Measurements from ENCODE around the gene UNC5A.

Gene UNC5A

DNA sequence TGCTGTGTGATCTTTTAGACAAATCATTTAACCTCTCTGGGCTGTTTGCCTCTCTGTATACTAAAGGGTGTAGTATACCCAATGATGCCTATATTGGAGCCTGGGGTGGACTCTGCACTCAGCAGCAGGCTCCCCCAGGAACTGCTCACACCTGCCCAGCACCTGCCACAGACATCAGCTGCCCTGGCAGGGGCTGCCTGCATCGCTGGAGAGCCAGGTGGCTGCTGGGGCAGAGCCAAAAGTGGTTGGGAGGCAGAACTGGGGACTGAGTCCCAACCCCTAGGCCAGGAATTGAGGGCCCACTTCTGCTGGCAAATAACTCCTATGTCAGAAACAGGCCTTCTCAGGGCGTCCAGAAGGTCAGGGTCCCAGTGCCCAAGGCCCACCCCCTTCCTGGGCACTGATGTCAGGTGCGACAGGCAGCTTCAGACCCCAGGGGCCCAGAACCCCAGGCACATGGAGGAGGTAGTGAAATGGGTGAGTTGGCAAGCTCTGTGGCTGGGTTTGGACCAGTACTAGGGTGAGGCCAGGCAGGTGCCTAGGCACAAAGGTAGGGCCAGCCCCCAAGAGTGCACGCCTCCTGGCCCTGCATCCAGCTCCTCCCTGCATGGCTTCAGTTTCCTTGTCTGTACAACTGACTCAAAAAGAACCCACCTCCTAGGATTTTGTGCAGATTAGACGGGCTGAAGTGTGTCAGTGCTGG, 5.8 kb downstream of the UNC5A start:
- no peaks in the 10 kb centered on the region for H3K36me3 ChIP-seq (ENCODE audit: control insufficient read depth in 2 of 2, insufficient read depth in 1 of 2, low read length in 2 of 2)
- H3K4me3 ChIP-seq (ENCODE audit: low read depth, low read length) = no peak overlapping the region
- TF ChIP-seq, protein P1, sequence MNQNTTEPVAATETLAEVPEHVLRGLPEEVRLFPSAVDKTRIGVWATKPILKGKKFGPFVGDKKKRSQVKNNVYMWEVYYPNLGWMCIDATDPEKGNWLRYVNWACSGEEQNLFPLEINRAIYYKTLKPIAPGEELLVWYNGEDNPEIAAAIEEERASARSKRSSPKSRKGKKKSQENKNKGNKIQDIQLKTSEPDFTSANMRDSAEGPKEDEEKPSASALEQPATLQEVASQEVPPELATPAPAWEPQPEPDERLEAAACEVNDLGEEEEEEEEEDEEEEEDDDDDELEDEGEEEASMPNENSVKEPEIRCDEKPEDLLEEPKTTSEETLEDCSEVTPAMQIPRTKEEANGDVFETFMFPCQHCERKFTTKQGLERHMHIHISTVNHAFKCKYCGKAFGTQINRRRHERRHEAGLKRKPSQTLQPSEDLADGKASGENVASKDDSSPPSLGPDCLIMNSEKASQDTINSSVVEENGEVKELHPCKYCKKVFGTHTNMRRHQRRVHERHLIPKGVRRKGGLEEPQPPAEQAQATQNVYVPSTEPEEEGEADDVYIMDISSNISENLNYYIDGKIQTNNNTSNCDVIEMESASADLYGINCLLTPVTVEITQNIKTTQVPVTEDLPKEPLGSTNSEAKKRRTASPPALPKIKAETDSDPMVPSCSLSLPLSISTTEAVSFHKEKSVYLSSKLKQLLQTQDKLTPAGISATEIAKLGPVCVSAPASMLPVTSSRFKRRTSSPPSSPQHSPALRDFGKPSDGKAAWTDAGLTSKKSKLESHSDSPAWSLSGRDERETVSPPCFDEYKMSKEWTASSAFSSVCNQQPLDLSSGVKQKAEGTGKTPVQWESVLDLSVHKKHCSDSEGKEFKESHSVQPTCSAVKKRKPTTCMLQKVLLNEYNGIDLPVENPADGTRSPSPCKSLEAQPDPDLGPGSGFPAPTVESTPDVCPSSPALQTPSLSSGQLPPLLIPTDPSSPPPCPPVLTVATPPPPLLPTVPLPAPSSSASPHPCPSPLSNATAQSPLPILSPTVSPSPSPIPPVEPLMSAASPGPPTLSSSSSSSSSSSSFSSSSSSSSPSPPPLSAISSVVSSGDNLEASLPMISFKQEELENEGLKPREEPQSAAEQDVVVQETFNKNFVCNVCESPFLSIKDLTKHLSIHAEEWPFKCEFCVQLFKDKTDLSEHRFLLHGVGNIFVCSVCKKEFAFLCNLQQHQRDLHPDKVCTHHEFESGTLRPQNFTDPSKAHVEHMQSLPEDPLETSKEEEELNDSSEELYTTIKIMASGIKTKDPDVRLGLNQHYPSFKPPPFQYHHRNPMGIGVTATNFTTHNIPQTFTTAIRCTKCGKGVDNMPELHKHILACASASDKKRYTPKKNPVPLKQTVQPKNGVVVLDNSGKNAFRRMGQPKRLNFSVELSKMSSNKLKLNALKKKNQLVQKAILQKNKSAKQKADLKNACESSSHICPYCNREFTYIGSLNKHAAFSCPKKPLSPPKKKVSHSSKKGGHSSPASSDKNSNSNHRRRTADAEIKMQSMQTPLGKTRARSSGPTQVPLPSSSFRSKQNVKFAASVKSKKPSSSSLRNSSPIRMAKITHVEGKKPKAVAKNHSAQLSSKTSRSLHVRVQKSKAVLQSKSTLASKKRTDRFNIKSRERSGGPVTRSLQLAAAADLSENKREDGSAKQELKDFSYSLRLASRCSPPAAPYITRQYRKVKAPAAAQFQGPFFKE (tag by site-specific recombination; IDR thresholded peaks at IDR 0.05; ENCODE audit: borderline replicate concordance) = no peak
- TF ChIP-seq SCRT2 (tag by site-specific recombination; IDR thresholded peaks at IDR 0.05) = peak; percentile 40; the same call in 1 of the 2 replicates
- no peak for TF ChIP-seq ZNF837 (tag by site-specific recombination; IDR thresholded peaks at IDR 0.05)
- ChIA-PET CTCF (interaction anchor here (0.9 to 3.5 kb wide), 2 partner anchors 26 to 155 kb away, joined by 3 to 25 read pairs; no protein-coding TSS in a partner anchor), POLR2A (no interaction called here)
- H3K4me1 ChIP-seq (ENCODE audit: control insufficient read depth, insufficient read depth, low read length) = no peaks in the 10 kb centered on the region
- no peaks in the 10 kb centered on the region for H3K9me3 ChIP-seq (ENCODE audit: control insufficient read depth, insufficient read depth, low read depth, low read length)
- no peak overlapping the region for H3K27ac ChIP-seq (ENCODE audit: extremely low read depth, low read depth, low read length)

DNA sequence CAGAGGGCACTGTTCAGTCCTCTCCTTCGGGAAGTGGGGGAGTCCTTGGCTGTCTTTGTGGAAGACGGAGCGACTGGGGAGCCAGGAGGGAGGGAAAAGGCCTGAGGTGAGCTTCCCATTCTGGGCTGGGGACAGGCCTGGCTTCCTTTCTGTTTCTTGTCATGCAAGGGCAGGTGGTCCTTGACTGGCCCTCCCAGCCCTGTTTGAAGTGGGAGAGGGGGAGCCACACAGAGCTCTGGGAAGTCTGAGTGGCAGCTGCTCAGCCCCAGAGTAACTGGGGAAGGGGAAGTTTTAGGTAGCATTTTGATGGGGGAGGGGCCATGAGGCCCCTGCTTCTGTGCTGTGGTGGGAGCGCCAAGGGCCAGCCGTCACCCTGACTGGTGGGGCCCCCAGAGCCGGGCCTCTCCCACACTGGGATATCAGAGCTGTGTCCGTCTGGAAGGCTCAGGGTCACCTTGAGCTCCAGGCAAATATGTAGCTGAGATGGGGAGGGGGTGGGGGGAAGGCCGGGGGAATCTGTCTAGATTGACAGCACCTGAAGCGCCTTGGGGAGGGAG, 6.5 kb downstream of the UNC5A start:
- POLR2A ChIA-PET = interaction anchor here (0.5 to 0.6 kb wide), 2 partner anchors 77 to 173 kb away, joined by 3 read pairs; no protein-coding TSS in a partner anchor
- Histone ChIP-seq H3K36me3 (ENCODE audit: control insufficient read depth in 2 of 2, insufficient read depth in 1 of 2, low read length in 2 of 2) (no peaks in the 10 kb centered on the region), H3K4me3 (ENCODE audit: low read depth, low read length) (no peak overlapping the region), H3K27ac (ENCODE audit: extremely low read depth, low read depth, low read length) (no peak overlapping the region), H3K4me1 (ENCODE audit: control insufficient read depth, insufficient read depth, low read length) (no peaks in the 10 kb centered on the region), H3K9me3 (ENCODE audit: control insufficient read depth, insufficient read depth, low read depth, low read length) (no peaks in the 10 kb centered on the region)
- CTCF ChIA-PET = interaction anchor here (0.6 to 3.5 kb wide), 5 partner anchors 14 to 296 kb away, joined by 3 to 25 read pairs (median 3); no protein-coding TSS in a partner anchor
- TF ChIP-seq GLIS2 (tag by site-specific recombination; IDR thresholded peaks at IDR 0.05) (0 out of 2 replicates have a peak, but pooled peaks have one; percentile 16), BCL11B (tag by site-specific recombination; IDR thresholded peaks at IDR 0.05; ENCODE audit: low read depth) (no peak)
- TF ChIP-seq, protein P2, sequence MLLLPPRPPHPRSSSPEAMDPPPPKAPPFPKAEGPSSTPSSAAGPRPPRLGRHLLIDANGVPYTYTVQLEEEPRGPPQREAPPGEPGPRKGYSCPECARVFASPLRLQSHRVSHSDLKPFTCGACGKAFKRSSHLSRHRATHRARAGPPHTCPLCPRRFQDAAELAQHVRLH (tag by site-specific recombination; IDR thresholded peaks at IDR 0.05) = no peak

DNA sequence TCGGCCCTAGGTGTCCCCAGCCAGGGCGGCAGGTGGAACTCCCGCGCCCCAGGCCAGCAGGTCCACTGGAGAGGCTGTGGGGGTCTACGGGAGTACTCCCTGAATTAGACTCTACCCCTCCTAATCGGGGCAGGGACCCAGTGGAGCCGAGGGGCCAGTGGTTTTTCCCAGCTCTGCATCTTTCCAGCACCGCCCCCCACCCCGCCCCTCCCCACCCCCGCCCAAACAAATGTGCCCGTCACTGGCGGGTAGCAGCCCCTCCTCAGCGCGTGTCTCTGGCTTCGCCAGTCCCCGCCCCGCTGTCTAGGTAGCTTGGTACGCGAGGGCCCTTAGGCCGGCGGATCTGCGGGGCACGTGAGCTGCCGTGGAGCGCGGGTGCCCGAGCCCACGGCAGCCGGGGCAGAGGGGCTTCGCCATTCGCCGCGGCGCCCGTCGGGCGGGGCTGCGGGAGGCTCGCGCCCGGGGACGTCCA, 7.0 kb downstream of the UNC5A start:
- CTCF ChIA-PET = interaction anchor here (0.6 to 3.5 kb wide), 5 partner anchors 14 to 295 kb away, joined by 3 to 25 read pairs (median 3); no protein-coding TSS in a partner anchor
- POLR2A ChIA-PET = interaction anchor here (0.5 kb wide), 1 partner anchor 172 kb away, joined by 3 read pairs; no protein-coding TSS in a partner anchor
- Histone ChIP-seq H3K9me3 (ENCODE audit: control insufficient read depth, insufficient read depth, low read depth, low read length) (no peaks in the 10 kb centered on the region), H3K4me3 (ENCODE audit: low read depth, low read length) (peak overlapping the region; percentile 36), H3K36me3 (ENCODE audit: control insufficient read depth in 2 of 2, insufficient read depth in 1 of 2, low read length in 2 of 2) (no peaks in the 10 kb centered on the region), H3K4me1 (ENCODE audit: control insufficient read depth, insufficient read depth, low read length) (no peaks in the 10 kb centered on the region), H3K27ac (ENCODE audit: extremely low read depth, low read depth, low read length) (no peak overlapping the region)
- TF ChIP-seq, protein P3, sequence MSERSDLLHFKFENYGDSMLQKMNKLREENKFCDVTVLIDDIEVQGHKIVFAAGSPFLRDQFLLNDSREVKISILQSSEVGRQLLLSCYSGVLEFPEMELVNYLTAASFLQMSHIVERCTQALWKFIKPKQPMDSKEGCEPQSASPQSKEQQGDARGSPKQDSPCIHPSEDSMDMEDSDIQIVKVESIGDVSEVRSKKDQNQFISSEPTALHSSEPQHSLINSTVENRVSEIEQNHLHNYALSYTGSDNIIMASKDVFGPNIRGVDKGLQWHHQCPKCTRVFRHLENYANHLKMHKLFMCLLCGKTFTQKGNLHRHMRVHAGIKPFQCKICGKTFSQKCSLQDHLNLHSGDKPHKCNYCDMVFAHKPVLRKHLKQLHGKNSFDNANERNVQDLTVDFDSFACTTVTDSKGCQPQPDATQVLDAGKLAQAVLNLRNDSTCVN (tag by site-specific recombination; optimal IDR thresholded peaks at IDR 0.05) = peak; percentile 47
- TF ChIP-seq ZNF302 (tag by site-specific recombination; IDR thresholded peaks at IDR 0.05; ENCODE audit: low read depth) = no peak
- TF ChIP-seq, protein P4, sequence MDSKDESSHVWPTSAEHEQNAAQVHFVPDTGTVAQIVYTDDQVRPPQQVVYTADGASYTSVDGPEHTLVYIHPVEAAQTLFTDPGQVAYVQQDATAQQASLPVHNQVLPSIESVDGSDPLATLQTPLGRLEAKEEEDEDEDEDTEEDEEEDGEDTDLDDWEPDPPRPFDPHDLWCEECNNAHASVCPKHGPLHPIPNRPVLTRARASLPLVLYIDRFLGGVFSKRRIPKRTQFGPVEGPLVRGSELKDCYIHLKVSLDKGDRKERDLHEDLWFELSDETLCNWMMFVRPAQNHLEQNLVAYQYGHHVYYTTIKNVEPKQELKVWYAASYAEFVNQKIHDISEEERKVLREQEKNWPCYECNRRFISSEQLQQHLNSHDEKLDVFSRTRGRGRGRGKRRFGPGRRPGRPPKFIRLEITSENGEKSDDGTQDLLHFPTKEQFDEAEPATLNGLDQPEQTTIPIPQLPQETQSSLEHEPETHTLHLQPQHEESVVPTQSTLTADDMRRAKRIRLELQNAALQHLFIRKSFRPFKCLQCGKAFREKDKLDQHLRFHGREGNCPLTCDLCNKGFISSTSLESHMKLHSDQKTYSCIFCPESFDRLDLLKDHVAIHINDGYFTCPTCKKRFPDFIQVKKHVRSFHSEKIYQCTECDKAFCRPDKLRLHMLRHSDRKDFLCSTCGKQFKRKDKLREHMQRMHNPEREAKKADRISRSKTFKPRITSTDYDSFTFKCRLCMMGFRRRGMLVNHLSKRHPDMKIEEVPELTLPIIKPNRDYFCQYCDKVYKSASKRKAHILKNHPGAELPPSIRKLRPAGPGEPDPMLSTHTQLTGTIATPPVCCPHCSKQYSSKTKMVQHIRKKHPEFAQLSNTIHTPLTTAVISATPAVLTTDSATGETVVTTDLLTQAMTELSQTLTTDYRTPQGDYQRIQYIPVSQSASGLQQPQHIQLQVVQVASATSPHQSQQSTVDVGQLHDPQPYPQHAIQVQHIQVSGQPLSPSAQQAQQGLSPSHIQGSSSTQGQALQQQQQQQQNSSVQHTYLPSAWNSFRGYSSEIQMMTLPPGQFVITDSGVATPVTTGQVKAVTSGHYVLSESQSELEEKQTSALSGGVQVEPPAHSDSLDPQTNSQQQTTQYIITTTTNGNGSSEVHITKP (tag by site-specific recombination; IDR thresholded peaks at IDR 0.05) = peak; percentile 53
- no peak for TF ChIP-seq ZNF341 (tag by site-specific recombination; IDR thresholded peaks at IDR 0.05; ENCODE audit: low read depth)
- no peak for TF ChIP-seq ZNF654 (tag by site-specific recombination; IDR thresholded peaks at IDR 0.05; ENCODE audit: low read depth)
- no peak for TF ChIP-seq TRIM28 (IDR thresholded peaks at IDR 0.05; ENCODE audit: borderline replicate concordance, low read length)
- no peak for TF ChIP-seq ZNF768 (tag by site-specific recombination; IDR thresholded peaks at IDR 0.05)
- TF ChIP-seq, protein P5, sequence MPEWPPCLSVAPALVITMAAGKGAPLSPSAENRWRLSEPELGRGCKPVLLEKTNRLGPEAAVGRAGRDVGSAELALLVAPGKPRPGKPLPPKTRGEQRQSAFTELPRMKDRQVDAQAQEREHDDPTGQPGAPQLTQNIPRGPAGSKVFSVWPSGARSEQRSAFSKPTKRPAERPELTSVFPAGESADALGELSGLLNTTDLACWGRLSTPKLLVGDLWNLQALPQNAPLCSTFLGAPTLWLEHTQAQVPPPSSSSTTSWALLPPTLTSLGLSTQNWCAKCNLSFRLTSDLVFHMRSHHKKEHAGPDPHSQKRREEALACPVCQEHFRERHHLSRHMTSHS (tag by site-specific recombination; IDR thresholded peaks at IDR 0.05) = no peak
- TF ChIP-seq GLIS2 (tag by site-specific recombination; IDR thresholded peaks at IDR 0.05) = 0 out of 2 replicates have a peak, but pooled peaks have one; percentile 2
- TF ChIP-seq ZNF664 (tag by site-specific recombination; IDR thresholded peaks at IDR 0.05) = no peak
- no peak for TF ChIP-seq ZNF169 (tag by site-specific recombination; IDR thresholded peaks at IDR 0.05)
